Keratinocyte (primary cell): ENCODE measurements around the gene ANGPTL8. TPM values are rescaled to one million over a fixed set of nuclear protein-coding genes. Genes with fewer than 3 reads are reported as not detected.

Experiments
- DNase-seq: peaks from one replicate; pipeline ENCODE4 v3.0.0-alpha.2; 2011; ENCODE audit warnings: low read depth, missing footprints, low spot score
- FAIRE-seq: peaks from 2 replicates; lab custom pipeline; 2011; peaks lifted over from hg19 to GRCh38; lab: Jason Lieb, UNC
- H2AFZ ChIP-seq: 2 replicates; pipeline ENCODE4 v1.6.0; 2012; ENCODE audit warnings: low read length, control low read depth, inconsistent platforms; ENCODE audit not compliant: control insufficient read depth
- H3K27ac ChIP-seq: 2 replicates; pipeline ENCODE4 v1.5.1; 2011; ENCODE audit warnings: low read length; ENCODE audit not compliant: control insufficient read depth, insufficient read depth
- H3K27me3 ChIP-seq: 3 replicates; pipeline ENCODE4 v1.6.0; 2011; ENCODE audit warnings: low read length; ENCODE audit not compliant: control insufficient read depth, insufficient read depth; ENCODE audit errors: extremely low read depth
- H3K36me3 ChIP-seq, 2 experiments: 2 replicates in 1 of 2; 3 replicates in 1 of 2; pipeline ENCODE4 v1.5.1; 2011; ENCODE audit warnings: low read length in 2 of 2, mild to moderate bottlenecking in 1 of 2; ENCODE audit not compliant: control insufficient read depth in 2 of 2, insufficient read depth in 2 of 2; ENCODE audit errors: extremely low read depth in 1 of 2
- H3K4me1 ChIP-seq: 3 replicates; pipeline ENCODE4 v1.5.1; 2011; ENCODE audit warnings: low read length; ENCODE audit not compliant: control insufficient read depth, insufficient read depth; ENCODE audit errors: extremely low read depth
- H3K4me2 ChIP-seq: 3 replicates; pipeline ENCODE4 v1.6.0; 2011; ENCODE audit warnings: low read depth, low read length; ENCODE audit not compliant: control insufficient read depth, insufficient read depth; ENCODE audit errors: extremely low read depth
- H3K4me3 ChIP-seq, 3 experiments: fragments of 200-600 bp in 1 of 3; sonication (generic) in 1 of 3; 2 replicates in 2 of 3; 3 replicates in 1 of 3; pipeline ENCODE4 v1.5.1; 2011 to 2016; ENCODE audit warnings: low read length in 3 of 3, mild to moderate bottlenecking in 3 of 3, control low read depth in 2 of 3, inconsistent platforms in 1 of 3, low read depth in 1 of 3, mixed read lengths in 1 of 3, mixed run types in 1 of 3, moderate library complexity in 1 of 3; ENCODE audit not compliant: control insufficient read depth in 2 of 3, insufficient read depth in 2 of 3; ENCODE audit errors: extremely low read depth in 1 of 3
- H3K79me2 ChIP-seq: 2 replicates; pipeline ENCODE4 v1.6.0; 2012; ENCODE audit warnings: low read length; ENCODE audit not compliant: control insufficient read depth, insufficient read depth
- H3K9ac ChIP-seq: 3 replicates; pipeline ENCODE4 v1.6.0; 2011; ENCODE audit warnings: low read length; ENCODE audit not compliant: control insufficient read depth, insufficient read depth; ENCODE audit errors: extremely low read depth
- H3K9me1 ChIP-seq: 3 replicates; pipeline ENCODE4 v1.6.0; 2011; ENCODE audit warnings: low read length; ENCODE audit not compliant: control insufficient read depth, insufficient read depth; ENCODE audit errors: extremely low read depth
- H3K9me3 ChIP-seq: 2 replicates; pipeline ENCODE4 v1.5.1; 2012; ENCODE audit warnings: low read depth, low read length; ENCODE audit not compliant: control insufficient read depth
- H4K20me1 ChIP-seq: 3 replicates; pipeline ENCODE4 v1.6.0; 2011; ENCODE audit warnings: low read length; ENCODE audit not compliant: control insufficient read depth, insufficient read depth; ENCODE audit errors: extremely low read depth
- CTCF ChIP-seq, 3 experiments: IDR thresholded peaks in 1 of 3; conservative IDR thresholded peaks in 1 of 3; optimal IDR thresholded peaks in 1 of 3; 2 replicates in 2 of 3; 3 replicates in 1 of 3; pipeline versions ENCODE3 to v1.5.1; 2011; ENCODE audit warnings: low read length in 3 of 3, mild to moderate bottlenecking in 3 of 3, moderate library complexity in 2 of 3, control low read depth in 1 of 3, inconsistent platforms in 1 of 3; ENCODE audit not compliant: insufficient read depth in 2 of 3; ENCODE audit errors: extremely low read depth in 1 of 3
- EZH2 ChIP-seq: IDR thresholded peaks from one replicate; pipeline ENCODE4 v1.6.1; 2012; ENCODE audit warnings: inconsistent platforms, mild to moderate bottlenecking, low read length, moderate library complexity
- dilution Hi-C: fragments of 300-500 bp; cut with MboI; formaldehyde crosslinking; loops from one replicate; pipeline ENCODE4 v1.7.0; 2020; ENCODE audit warnings: low sequenced_read_pairs; ENCODE audit not compliant: extremely low pct_ligation_motif_present
- polyA plus RNA-seq, 5 experiments: library from polyadenylated mRNA; depleted of rRNA in 3 of 5; stranded (reverse) in 3 of 5; stranded (forward) in 1 of 5; unstranded in 1 of 5; fragments of >200 nt; gene quantifications; 1 replicate in 1 of 5; 2 replicates in 3 of 5; 3 replicates in 1 of 5; pipeline versions ENCODE4 v1.2.1 to v1.2.3, GENCODE V29; 2011 to 2012; ENCODE audit warnings: missing spikeins in 2 of 5, low read depth in 1 of 5, low replicate concordance in 1 of 5

The ANGPTL8 gene
- polyA plus RNA-seq, 1 donor (not counting 4 experiments of a cell fraction or from before 2014, with no cell fraction given), result 0.18 TPM

GRCh38 chr19:11225172-11225571 lies 14.2 kb upstream of the ANGPTL8 start:
- H3K27me3 ChIP-seq, result no peaks in the 10 kb centered on the region
- peaks cover 9 to 24% of the 10 kb centered on the region in 2 experiments for H3K36me3 ChIP-seq
- no peaks in the 10 kb centered on the region for H3K4me1 ChIP-seq
- DNase-seq (no peak), FAIRE-seq (no peak)
- TF ChIP-seq EZH2, result no peak
- TF ChIP-seq CTCF (optimal IDR thresholded peaks at IDR 0.05 in 1 of 3, IDR thresholded peaks at IDR 0.05 in 1 of 3, conservative IDR thresholded peaks at IDR 0.05 in 1 of 3; ENCODE audit: extremely low read depth in 1 of 3, insufficient read depth in 2 of 3, low read length in 3 of 3), result no peak
- no peaks in the 10 kb centered on the region for H3K79me2 ChIP-seq
- H3K4me3 ChIP-seq, result no peak overlapping the region
- no peaks in the 10 kb centered on the region for H3K9me1 ChIP-seq
- H3K9me3 ChIP-seq, result peaks cover 9% of the 10 kb centered on the region
- no peak overlapping the region for H3K9ac ChIP-seq
- H3K4me2 ChIP-seq, result no peak overlapping the region
- no peak overlapping the region for H2AFZ ChIP-seq
- no peaks in the 10 kb centered on the region for H4K20me1 ChIP-seq
- dilution Hi-C loops, result no loop called here
- H3K27ac ChIP-seq, result no peak overlapping the region

- H3K4me3 ChIP-seq, result no peak overlapping the region
- DNase-seq, result no peak
- H3K36me3 ChIP-seq, result peaks cover 9 to 25% of the 10 kb centered on the region in 2 experiments
- FAIRE-seq, result no peak
- no peak overlapping the region for H3K4me2 ChIP-seq
- peaks cover 9% of the 10 kb centered on the region for H3K9me3 ChIP-seq
- H3K9me1 ChIP-seq, result no peaks in the 10 kb centered on the region
- no peak overlapping the region for H2AFZ ChIP-seq
- dilution Hi-C loops, result no loop called here
- TF ChIP-seq CTCF (optimal IDR thresholded peaks at IDR 0.05 in 1 of 3, IDR thresholded peaks at IDR 0.05 in 1 of 3, conservative IDR thresholded peaks at IDR 0.05 in 1 of 3; ENCODE audit: extremely low read depth in 1 of 3, insufficient read depth in 2 of 3, low read length in 3 of 3) (no peak), EZH2 (no peak)
- no peak overlapping the region for H3K27ac ChIP-seq
- H4K20me1 ChIP-seq, result no peaks in the 10 kb centered on the region
- no peaks in the 10 kb centered on the region for H3K27me3 ChIP-seq
- H3K79me2 ChIP-seq, result no peaks in the 10 kb centered on the region
- no peak overlapping the region for H3K9ac ChIP-seq
- H3K4me1 ChIP-seq, result no peaks in the 10 kb centered on the region
Measured at GRCh38 chr19:11225815-11226214, 13.6 kb upstream of the ANGPTL8 start.
